GM12892 (cell line): ENCODE measurements around the gene NFATC1.

ENCODE experiments used
- POLR2A ChIP-seq: IDR thresholded peaks from 2 replicates; pipeline ENCODE4 v1.6.1; 2011; ENCODE audit warnings: low read depth, low read length, control low read depth
- POLR2AphosphoS5 ChIP-seq: IDR thresholded peaks from 2 replicates; pipeline ENCODE4 v1.6.1; 2011; ENCODE audit warnings: low read depth, low read length, control low read depth
- TAF1 ChIP-seq: IDR thresholded peaks from 2 replicates; pipeline ENCODE4 v1.6.1; 2011; ENCODE audit warnings: low read depth, mild to moderate bottlenecking, control low read depth, low read length, borderline replicate concordance

DNA sequence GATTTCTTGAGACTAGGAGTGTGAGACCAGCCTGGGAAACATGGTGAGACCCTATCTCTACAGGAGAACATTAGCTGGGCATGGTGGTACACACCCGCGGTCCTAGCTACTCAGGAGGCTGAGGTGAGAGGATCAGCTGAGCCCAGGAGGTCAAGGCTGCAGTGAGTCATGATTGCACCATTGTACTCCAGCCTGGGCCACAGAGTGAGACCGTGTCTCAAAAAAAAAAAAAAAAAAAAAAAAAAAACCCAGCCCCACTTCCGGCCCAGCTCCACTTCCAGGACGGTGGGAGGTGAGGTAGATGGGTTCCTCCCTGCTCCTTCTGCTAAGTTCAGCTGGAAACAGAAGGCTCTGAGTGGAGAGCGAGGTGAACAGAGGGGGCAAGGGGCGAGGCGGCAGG, 41.4 kb upstream of the NFATC1 start:
- TF ChIP-seq POLR2A (no peak), TAF1 (no peak), POLR2AphosphoS5 (no peak)
